Left ventricle myocardium inferior (tissue), 1 donor: Measurements from ENCODE around the gene TCTN2. TPM values are rescaled to one million over a fixed set of nuclear protein-coding genes. Genes with fewer than 3 reads are reported as not detected.

Experiments
- DNase-seq: peaks from one replicate; pipeline ENCODE4 v3.0.0-alpha.2; 2020
- H3K27ac ChIP-seq: fragments of 200-600 bp; replicated peaks from 2 replicates; pipeline ENCODE4 v1.8.0; 2021
- H3K27me3 ChIP-seq: fragments of 200-600 bp; 2 replicates; pipeline ENCODE4 v1.8.0; 2021; ENCODE audit warnings: low read depth
- H3K36me3 ChIP-seq: fragments of 200-600 bp; 2 replicates; pipeline ENCODE4 v1.8.0; 2021
- H3K4me1 ChIP-seq: fragments of 200-600 bp; 2 replicates; pipeline ENCODE4 v1.8.0; 2021
- H3K4me3 ChIP-seq: fragments of 200-600 bp; 2 replicates; pipeline ENCODE4 v1.8.0; 2021; ENCODE audit warnings: mild to moderate bottlenecking, moderate library complexity
- H3K9me3 ChIP-seq: fragments of 200-600 bp; replicated peaks from 2 replicates; pipeline ENCODE4 v1.8.0; 2021
- CTCF ChIP-seq: fragments of 200-600 bp; IDR thresholded peaks from 2 replicates; pipeline ENCODE4 v1.8.0; 2021; ENCODE audit warnings: antibody characterized with exemption, mild to moderate bottlenecking, borderline replicate concordance
- intact Hi-C: fragments of 100-400 bp; cut with micrococcal nuclease; formaldehyde crosslinking; loops from one replicate; pipeline ENCODE4 v1.11.0; 2022
- total RNA-seq: library from RNA; stranded (reverse); fragmentation: NEBNext Ultra II Directional; extraction: Animal tissue kit (Norgen Biotek cat#: 25700); gene quantifications from one replicate; pipeline ENCODE4 v1.2.1, GENCODE V29; 2021
- donor health status: DM: no; HTN: yes; CAD: no; lungs with severe emphysema.

TCTN2 gene
- total RNA-seq, 1 donor from 2014 or later = 3.9 TPM

GRCh38 chr12:123645380-123645779 is 25.5 kb upstream of the TCTN2 start:
- DNase-seq = no peak
- Histone ChIP-seq H3K4me1 (no peaks in the 10 kb centered on the region), H3K27me3 (no peaks in the 10 kb centered on the region), H3K27ac (no peak overlapping the region), H3K9me3 (no peaks in the 10 kb centered on the region), H3K4me3 (no peak overlapping the region), H3K36me3 (peaks cover 71% of the 10 kb centered on the region)
- no peak for TF ChIP-seq CTCF
- intact Hi-C loops = no loop called here

- H3K4me1 ChIP-seq = no peaks in the 10 kb centered on the region
- no peaks in the 10 kb centered on the region for H3K9me3 ChIP-seq
- H3K27me3 ChIP-seq = no peaks in the 10 kb centered on the region
- H3K4me3 ChIP-seq = no peak overlapping the region
- DNase-seq = no peak
- no peak overlapping the region for H3K27ac ChIP-seq
- peaks cover 74% of the 10 kb centered on the region for H3K36me3 ChIP-seq
- intact Hi-C loops = no loop called here
- no peak for TF ChIP-seq CTCF
Observed at GRCh38 chr12:123645878-123646277, 25.0 kb upstream of the TCTN2 start.

GRCh38 chr12:123648401-123648800 is 22.5 kb upstream of the TCTN2 start:
- Histone ChIP-seq H3K9me3 (no peaks in the 10 kb centered on the region), H3K4me1 (no peaks in the 10 kb centered on the region), H3K27ac (no peak overlapping the region), H3K36me3 (peaks cover 80% of the 10 kb centered on the region), H3K27me3 (no peaks in the 10 kb centered on the region), H3K4me3 (no peak overlapping the region)
- TF ChIP-seq CTCF = no peak
- DNase-seq = no peak
- intact Hi-C loops = no loop called here

GRCh38 chr12:123654129-123654701 is 16.7 kb upstream of the TCTN2 start:
- no peak for TF ChIP-seq CTCF
- intact Hi-C loops = no loop called here
- Histone ChIP-seq H3K27me3 (no peaks in the 10 kb centered on the region), H3K36me3 (peaks cover 59% of the 10 kb centered on the region), H3K4me1 (peaks cover 19% of the 10 kb centered on the region), H3K9me3 (no peaks in the 10 kb centered on the region), H3K4me3 (no peak overlapping the region), H3K27ac (no peak overlapping the region)
- DNase-seq = no peak

GRCh38 chr12:123655420-123655819 is 15.5 kb upstream of the TCTN2 start:
- intact Hi-C loops = no loop called here
- H3K9me3 ChIP-seq = no peaks in the 10 kb centered on the region
- H3K4me1 ChIP-seq = peaks cover 19% of the 10 kb centered on the region
- no peaks in the 10 kb centered on the region for H3K27me3 ChIP-seq
- no peak for TF ChIP-seq CTCF
- peaks cover 58% of the 10 kb centered on the region for H3K36me3 ChIP-seq
- H3K27ac ChIP-seq = peak overlapping the region; percentile 52
- DNase-seq = peak; percentile 55
- no peak overlapping the region for H3K4me3 ChIP-seq
